Measurements from ENCODE around the gene ADGRF3.

GRCh38 chr2:26384597-26384996 lies 38.0 kb upstream of the ADGRF3 start:
- TF ChIP-seq CTCF (IDR thresholded peaks at IDR 0.05; ENCODE audit: low read length) (no peak), EZH2 (IDR thresholded peaks at IDR 0.05; ENCODE audit: borderline replicate concordance, low read length) (no peak)

Measured in OCI-LY1 (cell line).